Vagina (tissue), 2 donors: ENCODE results near the gene LMNTD1.

Source experiments
- CTCF ChIP-seq, 3 experiments: fragments of 450-650 bp in 2 of 3; fragments of 200-600 bp in 1 of 3; sonication (generic) in 1 of 3; IDR thresholded peaks; one replicate each; pipeline ENCODE4 v1.5.1; 2017 to 2019; ENCODE audit warnings: antibody characterized with exemption in 3 of 3, mild to moderate bottlenecking in 2 of 3, moderate library complexity in 2 of 3
- POLR2A ChIP-seq, 2 donors: fragments of 450-650 bp; IDR thresholded peaks; one replicate each; pipeline ENCODE4 v1.6.1; 2017; ENCODE audit warnings: antibody characterized with exemption in 2 of 2, mild to moderate bottlenecking in 2 of 2, moderate library complexity in 2 of 2
- POLR2AphosphoS5 ChIP-seq, 2 donors: sonication (generic); formaldehyde crosslinking; IDR thresholded peaks; one replicate each; pipeline ENCODE4 v1.9.0; 2017; ENCODE audit warnings: antibody characterized with exemption in 2 of 2, mild to moderate bottlenecking in 2 of 2, low read depth in 1 of 2; ENCODE audit not compliant: insufficient read depth in 1 of 2

DNA sequence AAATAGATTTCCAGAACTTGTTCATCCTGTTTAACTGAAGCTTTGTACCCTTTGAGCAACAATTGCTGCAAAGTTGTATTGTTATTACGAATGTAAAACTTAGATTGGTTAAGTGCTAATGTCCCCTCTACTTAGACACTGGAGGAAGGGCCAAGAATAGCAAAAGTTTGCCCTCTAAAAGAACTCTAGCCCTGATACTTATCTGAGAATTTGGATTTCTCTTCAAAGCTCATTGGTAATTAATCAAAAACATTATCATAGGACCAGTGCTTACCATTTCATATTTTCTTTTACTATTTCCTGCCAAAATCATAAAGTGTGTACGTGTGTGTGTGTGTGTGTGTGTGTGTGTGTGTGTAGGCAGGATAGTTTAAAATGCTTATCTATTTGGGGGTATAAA lies 58.2 kb downstream of the LMNTD1 start:
- no peak for TF ChIP-seq CTCF (IDR thresholded peaks at IDR 0.05)
- no peak for TF ChIP-seq POLR2A (IDR thresholded peaks at IDR 0.05)
- TF ChIP-seq POLR2AphosphoS5 (IDR thresholded peaks at IDR 0.05; ENCODE audit: insufficient read depth in 1 of 2, low read depth in 1 of 2), result no peak
